Panc1 (cell line): ENCODE results near the gene RSRC2.

ENCODE experiments used
- CTCF ChIP-seq: fragments of 450-650 bp; IDR thresholded peaks from 2 replicates; pipeline ENCODE4 v1.5.1; 2017; ENCODE audit warnings: mild to moderate bottlenecking
- POLR2AphosphoS5 ChIP-seq: IDR thresholded peaks from 2 replicates; pipeline ENCODE4 v1.6.1; 2012; ENCODE audit warnings: mild to moderate bottlenecking, low read depth, low read length, moderate library complexity
- SIN3A ChIP-seq: IDR thresholded peaks from 2 replicates; pipeline ENCODE4 v1.6.1; 2012; ENCODE audit warnings: low read depth, mild to moderate bottlenecking, low read length, moderate library complexity, borderline replicate concordance; ENCODE audit not compliant: insufficient read depth
- TCF7L2 ChIP-seq: IDR thresholded peaks from 2 replicates; pipeline ENCODE4 v1.6.1; 2011; ENCODE audit warnings: mild to moderate bottlenecking, low read depth, low read length, inconsistent platforms
- TF ChIP-seq, protein P1 (sequence below), 2 experiments: IDR thresholded peaks; 2 replicates each; pipeline ENCODE4 v1.6.1; 2011 to 2012; ENCODE audit warnings: low read depth in 2 of 2, control low read depth in 1 of 2, low read length in 1 of 2, mild to moderate bottlenecking in 1 of 2, moderate library complexity in 1 of 2; ENCODE audit not compliant: insufficient read depth in 1 of 2

- TF ChIP-seq CTCF: no peak
- TF ChIP-seq POLR2AphosphoS5: no peak
- TF ChIP-seq, protein P1, sequence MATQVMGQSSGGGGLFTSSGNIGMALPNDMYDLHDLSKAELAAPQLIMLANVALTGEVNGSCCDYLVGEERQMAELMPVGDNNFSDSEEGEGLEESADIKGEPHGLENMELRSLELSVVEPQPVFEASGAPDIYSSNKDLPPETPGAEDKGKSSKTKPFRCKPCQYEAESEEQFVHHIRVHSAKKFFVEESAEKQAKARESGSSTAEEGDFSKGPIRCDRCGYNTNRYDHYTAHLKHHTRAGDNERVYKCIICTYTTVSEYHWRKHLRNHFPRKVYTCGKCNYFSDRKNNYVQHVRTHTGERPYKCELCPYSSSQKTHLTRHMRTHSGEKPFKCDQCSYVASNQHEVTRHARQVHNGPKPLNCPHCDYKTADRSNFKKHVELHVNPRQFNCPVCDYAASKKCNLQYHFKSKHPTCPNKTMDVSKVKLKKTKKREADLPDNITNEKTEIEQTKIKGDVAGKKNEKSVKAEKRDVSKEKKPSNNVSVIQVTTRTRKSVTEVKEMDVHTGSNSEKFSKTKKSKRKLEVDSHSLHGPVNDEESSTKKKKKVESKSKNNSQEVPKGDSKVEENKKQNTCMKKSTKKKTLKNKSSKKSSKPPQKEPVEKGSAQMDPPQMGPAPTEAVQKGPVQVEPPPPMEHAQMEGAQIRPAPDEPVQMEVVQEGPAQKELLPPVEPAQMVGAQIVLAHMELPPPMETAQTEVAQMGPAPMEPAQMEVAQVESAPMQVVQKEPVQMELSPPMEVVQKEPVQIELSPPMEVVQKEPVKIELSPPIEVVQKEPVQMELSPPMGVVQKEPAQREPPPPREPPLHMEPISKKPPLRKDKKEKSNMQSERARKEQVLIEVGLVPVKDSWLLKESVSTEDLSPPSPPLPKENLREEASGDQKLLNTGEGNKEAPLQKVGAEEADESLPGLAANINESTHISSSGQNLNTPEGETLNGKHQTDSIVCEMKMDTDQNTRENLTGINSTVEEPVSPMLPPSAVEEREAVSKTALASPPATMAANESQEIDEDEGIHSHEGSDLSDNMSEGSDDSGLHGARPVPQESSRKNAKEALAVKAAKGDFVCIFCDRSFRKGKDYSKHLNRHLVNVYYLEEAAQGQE (IDR thresholded peaks at IDR 0.05; ENCODE audit: insufficient read depth in 1 of 2, low read depth in 2 of 2, low read length in 1 of 2): no peak
- no peak for TF ChIP-seq TCF7L2
- no peak for TF ChIP-seq SIN3A
These were observed 7.3 kb downstream of the RSRC2 start for GRCh38 chr12:122519418-122519817.
